Measurements from ENCODE around the gene CALCOCO2.
A peak's percentile ranks its signal among the peaks of the same experiment; 100 is the strongest.

Gene CALCOCO2

DNA sequence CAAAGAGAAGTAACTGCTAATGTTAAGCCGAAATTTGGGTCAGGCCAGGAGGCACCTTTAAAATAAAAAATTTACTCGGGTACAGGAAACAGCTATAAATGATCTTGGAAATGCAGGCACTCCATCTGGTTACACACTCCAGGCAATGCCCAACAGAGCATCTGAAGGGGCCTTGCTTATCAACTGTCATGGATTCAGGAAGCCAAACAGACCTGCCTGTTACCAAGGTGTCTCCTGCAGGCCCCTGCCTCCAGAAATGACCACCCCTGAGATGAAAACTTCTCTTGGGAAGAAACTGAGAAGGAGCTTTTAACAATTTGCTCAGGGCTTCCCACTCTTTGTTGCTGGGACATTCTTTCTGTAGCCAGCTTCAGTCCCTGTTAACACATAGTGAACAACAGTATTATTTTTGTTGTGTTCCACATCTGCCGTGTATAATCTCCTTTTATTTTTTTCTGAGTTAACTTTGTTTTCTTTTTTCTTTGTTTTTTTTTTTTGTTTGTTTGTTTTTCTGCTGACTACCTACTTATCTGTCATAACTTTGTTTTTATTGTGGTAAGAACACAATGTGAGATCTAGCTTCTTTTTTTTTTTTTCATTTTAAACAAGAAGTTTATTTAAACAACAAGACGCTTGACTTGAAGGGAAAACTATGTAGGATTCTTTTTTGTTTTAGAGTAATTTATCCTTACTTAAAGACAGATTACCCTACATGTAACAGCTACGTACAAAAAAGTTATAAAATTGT is 43.0 kb downstream of the CALCOCO2 start:
- no peak for DNase-seq (ENCODE audit: low read depth)

DNA sequence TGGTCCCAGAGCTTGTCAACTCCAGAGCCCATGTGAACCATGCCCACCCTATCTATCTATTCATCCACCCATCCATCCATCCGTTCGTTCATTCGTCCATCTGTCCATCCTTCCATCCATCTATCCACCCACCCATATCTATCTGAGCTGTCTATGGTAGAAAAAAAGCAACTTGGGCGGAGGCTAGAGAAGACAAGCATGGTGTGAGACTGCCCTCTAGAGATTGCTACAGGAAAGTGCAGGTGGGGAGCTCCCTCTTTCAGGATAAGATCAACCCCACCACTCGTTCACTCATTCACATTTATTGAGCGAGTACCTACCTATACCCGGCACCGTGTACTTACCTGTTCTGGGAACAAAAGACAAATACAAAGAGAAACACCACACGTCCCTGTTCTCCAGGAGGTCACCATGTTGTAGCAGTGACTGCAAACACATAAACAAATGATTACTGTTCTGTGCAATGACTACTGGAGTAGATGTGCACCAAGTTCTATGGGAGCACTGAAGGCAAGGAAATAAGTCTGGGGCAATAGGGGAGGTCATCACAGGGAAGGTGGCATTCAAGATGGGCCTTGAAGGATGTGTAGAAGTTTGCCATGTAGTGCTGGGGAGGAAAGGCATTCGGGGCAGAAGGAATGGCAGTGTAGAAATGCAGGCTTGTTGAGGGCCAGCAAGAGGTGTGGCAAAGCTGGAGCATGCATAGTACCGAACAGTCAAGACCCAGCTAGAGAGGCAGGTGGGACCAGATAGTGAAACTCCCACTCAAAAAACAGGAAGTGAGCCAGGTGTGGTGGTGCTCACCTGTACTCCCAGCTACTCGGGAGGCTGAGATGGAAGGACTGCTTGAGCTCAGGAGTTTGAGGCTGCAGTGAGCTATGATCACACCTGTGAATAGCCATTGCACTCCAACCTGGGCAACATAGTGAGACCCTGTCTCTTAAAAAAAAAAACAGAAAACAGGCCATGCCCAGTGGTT is 48.4 kb downstream of the CALCOCO2 start:
- peak; percentile 17 for DNase-seq (ENCODE audit: low read depth)

DNA sequence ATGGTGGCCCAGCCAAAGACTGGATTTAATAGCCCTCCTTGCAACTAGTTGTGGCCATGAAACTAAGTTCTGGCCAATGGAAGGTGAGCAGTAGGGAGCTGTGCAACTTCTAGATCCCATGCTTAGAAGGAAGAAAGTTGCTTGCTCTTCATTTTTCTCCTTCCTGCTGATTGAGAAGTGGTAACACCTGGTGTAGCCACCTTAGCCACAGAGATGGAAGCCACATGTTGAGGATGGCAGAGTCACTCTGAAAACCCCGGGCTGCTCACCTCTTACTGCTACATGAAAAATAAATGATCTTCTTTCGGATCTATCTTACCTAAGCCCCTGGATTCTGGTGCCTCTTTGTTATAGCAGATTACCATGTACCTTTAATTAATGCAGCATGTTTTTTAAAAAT is 51.4 kb downstream of the CALCOCO2 start:
- no peak for DNase-seq (ENCODE audit: low read depth)

DNA sequence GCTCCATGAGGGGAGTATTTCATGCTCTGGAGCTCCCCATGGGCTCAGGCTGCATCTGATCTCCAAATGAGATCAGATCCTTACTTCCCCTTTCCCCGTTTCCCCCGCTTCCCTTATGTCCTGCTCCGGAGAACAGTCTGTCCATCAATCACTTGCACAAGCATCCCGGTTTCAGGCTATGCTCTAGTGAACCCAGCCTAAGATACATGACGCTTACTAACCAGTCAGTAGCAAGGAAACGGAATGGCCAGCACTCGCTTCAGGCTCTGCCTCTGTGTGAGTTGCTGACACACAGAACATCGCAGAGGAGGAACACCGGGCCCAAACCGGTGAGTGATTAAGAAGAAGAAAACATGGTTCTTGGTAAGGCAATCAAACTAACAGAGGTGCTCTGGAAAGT is 52.3 kb downstream of the CALCOCO2 start:
- no peak for DNase-seq (ENCODE audit: low read depth)

DNA sequence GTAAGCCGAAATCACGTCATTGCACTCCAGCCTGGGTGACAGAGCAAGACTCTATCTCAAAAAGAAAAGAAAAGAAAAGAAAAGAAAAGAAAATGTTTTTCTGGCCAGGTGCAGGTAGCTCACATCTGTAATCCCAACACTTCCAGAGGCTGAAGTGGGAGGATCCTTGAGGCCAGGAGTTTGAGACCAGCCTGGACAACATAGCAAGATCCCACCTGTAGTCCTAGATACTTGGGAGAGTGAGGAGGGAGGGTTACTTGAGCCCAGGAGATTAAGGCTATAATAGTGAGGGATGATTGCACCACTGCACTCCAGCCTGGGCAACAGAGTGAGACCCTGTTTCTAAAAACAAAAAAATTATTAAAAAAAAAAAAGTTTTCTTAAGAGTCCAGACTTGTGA is 59.3 kb downstream of the CALCOCO2 start:
- no peak for DNase-seq (ENCODE audit: low read depth)

DNA sequence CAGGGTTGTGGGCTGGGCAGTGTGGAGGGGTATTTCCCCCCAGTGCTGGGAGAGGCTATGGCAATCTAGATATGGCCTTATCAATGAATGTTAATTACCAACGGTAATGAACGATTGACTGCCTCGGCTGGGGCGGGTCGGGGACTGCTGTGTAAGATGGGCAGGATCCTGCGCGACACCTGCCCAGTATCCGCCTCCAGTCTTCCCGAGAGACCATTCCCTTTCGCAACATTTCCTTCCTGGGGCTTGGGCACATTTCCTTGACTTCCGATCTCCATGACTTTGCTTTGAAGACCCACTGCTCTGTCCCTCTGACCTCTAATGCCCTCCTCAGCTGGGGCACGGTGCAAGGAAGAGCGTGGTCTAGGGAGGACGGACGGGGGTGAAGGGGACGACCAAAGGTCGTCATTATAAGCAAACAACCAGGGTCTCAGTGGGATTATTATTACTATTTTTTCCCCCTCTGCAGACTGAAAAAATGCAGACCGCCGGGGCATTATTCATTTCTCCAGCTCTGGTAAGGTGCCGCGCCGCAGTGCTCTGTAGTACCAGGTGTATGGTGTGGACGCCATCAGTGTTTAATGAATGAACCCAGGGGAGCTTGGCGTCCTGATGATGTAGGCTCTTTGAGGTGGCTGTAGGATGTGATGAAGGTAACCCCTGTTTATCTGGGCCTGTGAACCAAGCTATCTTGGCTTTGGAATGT is 62.3 kb downstream of the CALCOCO2 start:
- DNase-seq (ENCODE audit: low read depth), result no peak

DNA sequence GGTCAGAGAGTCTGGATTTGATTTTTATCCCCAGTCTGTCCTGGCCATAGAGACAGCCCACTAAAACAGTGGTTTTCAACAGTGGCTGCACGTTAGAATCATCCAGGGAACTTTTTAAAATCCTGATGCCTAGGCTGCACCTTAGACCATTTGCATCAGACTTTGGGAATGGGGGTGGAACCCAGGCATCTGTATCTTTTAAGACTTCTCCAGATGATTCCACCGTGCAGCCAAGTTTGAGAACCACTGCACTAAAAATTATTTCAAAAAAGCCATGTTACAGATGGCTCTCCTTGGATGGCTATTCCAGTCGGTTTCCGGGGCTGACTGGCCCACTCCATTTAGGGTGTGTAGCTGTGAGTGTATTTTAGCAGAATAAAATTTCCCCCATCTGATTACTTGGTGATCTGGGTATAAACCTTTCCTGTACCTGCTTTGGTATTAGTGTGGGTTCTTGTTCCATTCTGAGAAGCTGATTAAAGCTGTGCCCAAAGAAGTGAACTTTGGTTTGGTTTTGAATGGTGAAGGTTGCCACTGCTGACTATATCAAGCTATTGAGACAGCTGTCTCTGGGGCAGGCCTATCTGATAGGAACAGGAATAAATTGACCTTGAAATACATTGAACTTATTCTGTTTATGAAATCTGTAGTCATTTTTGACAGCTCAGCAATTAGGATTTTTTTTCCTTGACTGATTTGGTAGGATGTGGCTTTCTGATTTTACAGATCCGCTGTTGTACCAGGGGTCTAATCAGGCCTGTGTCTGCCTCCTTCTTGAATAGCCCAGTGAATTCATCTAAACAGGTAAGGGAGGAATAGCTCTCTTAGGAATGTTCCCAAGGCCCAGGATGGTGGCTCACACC is 63.0 kb downstream of the CALCOCO2 start:
- no peak for DNase-seq (ENCODE audit: low read depth)

DNA sequence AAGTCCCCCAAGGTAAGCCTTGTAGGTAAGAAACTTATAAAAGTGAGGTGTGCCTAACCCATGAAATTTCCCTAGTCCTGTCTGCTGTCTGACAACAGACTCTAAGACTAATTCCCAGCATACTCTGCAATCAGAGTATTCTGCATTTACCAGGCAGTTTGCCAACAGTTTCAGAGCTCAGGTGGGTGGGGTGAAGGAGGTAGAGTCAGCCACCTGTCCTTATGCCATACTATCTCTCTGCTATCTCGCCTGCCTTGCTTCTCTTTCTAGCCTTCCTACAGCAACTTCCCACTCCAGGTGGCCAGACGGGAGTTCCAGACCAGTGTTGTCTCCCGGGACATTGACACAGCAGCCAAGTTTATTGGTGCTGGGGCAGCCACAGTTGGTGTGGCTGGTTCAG is 64.1 kb downstream of the CALCOCO2 start:
- DNase-seq (ENCODE audit: low read depth), result no peak

DNA sequence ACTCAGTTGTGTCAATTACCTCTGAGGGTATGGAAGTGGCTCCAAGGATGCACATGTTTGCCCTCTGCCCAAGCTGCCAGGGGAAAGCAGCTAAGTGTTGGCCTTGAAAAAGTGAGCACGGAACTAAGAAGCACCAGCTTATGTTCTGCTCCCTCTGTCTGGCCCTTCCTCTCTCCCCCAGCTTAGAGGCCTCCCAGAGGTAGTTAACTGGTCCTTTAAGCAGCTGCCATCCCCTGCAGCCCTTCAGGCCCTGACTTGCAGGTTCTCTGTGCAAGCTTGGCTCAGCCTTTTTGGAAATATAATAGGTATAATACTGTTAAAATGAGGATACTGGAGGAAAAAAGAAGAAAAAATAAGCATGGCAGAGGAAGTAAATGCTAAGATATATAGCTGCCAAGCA is 70.4 kb downstream of the CALCOCO2 start:
- no peak for DNase-seq (ENCODE audit: low read depth)

DNA sequence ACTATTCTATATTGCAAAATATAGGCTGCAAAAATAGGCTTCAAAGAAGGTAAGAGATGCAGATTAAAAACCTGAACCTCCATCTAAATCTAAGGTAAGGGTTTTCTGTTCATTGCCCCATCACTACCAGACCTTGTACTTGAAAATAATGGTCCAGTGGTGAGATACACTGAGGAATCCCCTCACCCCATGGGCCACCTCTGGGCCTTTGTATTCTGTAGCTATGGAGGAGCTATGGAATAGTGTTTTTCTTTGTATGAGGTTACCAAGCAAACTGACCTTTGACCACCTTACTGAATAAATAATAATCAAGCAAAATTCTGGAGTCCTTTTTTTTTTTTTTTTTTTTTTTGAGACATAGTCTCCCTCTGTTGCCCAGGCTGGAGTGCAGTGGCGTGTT is 72.6 kb downstream of the CALCOCO2 start:
- DNase-seq (ENCODE audit: low read depth), result no peak

DNA sequence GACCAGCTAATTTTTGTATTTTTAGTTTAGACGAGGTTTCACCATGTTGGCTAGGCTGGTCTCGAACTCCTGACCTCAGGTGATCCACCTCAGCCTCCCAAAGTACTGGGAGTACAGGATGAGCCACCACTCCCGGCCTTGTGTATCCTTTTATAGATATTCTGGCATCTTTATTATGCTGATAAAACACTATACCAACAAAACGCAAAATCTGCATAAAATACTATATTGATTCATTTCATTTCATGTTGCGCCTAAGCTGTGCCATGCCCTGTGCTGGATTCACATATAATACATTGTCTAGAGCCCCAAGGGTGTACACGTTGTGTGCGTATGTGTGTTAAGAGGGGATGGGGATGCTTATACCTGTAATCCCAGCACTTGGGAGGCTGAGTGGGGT is 73.6 kb downstream of the CALCOCO2 start:
- DNase-seq (ENCODE audit: low read depth), result no peak

DNA sequence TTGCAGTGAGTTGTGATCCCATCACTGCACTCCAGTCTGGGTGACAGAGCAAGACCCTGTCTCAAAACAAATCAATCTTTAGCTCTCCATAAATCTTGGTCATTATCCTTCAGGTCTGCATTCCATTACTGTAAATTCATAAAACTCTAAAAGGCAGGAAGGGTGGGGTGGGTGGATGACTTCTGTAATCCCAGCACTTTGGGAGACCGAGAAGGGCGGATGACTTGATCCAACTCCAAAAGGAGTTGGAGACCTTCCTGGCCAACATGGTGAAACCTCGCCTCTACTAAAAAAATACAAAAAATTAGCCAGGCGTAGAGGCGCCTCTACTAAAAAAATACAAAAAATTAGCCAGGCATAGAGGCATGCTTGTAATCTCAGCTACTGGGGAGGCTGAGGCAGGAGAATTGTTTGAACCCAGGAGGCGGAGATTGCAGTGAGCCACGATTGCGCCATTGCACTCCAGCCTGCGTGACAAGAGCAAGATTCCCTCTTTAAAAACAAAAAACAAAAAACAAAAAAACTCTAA is 75.2 kb downstream of the CALCOCO2 start:
- DNase-seq (ENCODE audit: low read depth), result no peak

DNA sequence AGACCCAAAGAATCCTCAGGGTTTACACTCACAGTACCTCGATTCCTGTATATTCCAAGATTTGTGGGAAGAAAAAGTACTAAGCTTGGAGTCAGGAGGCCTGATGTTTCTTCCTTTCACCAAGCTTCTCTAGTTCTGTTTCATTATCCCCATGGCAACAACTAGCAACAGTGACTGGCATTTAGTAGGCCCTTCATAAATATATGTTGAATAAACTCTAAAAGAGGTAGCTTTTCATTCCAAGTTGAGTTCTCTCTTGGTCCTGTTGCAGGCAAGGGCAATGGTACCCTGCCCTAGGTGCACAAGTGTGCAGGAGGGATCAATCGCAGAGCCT is 76.8 kb downstream of the CALCOCO2 start:
- DNase-seq (ENCODE audit: low read depth), result no peak

DNA sequence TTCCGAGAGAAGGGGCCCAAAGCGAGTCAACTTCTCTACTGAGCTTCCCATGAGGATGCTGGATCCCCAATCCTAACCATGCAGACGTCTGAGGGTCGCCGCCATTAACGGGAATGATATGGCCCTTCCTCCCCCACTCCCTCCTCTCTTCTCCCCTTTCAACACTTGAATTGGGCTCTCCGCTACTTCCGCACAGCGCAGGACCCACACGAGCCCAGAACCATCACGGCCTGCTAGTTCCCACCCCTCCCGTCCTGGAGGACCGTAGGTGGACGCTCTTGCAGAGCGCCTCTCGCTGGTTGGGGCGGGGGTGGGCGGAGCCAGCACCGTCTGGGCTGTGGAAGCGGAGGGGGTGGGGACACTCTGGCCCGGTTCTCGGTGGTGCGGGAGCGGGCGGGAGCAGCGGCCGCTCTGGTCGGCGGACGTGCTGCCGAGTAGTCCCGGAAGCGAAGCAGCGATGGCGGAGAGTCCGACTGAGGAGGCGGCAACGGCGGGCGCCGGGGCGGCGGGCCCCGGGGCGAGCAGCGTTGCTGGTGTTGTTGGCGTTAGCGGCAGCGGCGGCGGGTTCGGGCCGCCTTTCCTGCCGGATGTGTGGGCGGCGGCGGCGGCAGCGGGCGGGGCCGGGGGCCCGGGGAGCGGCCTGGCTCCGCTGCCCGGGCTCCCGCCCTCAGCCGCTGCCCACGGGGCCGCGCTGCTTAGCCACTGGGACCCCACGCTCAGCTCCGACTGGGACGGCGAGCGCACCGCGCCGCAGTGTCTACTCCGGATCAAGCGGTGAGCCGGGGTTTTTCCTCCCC is 77.4 kb downstream of the CALCOCO2 start, which contains the start of gene UBE2Z:
Gene UBE2Z (plus strand): TSS at position 361 of the 797 bp plus-strand sequence. CDS start 97 bp downstream, at position 458.
- peak; percentile 75 for DNase-seq (ENCODE audit: low read depth)

DNA sequence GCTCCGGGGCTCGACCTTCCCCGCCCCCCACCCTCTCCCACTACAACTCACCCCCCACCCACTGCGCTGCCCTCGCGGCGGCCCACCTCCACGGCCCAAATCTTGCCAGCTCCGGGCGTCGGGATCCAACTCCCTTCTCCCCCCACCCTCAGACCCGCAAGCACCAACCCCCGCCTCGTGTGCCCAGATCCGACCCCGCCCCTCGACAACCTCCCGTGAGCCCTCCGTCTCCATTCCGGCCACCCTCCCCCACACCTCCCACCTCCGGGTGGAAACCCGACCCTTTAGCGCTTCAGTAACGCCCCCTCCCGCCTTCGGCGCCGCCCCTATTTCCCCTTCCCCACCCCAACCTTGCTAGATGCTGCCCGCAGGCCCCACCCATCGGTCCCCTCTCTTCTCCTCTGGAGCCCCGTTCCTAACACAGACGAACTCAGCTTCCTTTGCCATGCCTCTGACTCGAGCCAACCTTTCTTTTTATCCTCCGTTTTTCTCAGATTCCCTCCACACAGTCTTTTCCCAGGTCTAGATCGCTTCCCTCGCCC is 78.1 kb downstream of the CALCOCO2 start:
- DNase-seq (ENCODE audit: low read depth), result peak; percentile 76

DNA sequence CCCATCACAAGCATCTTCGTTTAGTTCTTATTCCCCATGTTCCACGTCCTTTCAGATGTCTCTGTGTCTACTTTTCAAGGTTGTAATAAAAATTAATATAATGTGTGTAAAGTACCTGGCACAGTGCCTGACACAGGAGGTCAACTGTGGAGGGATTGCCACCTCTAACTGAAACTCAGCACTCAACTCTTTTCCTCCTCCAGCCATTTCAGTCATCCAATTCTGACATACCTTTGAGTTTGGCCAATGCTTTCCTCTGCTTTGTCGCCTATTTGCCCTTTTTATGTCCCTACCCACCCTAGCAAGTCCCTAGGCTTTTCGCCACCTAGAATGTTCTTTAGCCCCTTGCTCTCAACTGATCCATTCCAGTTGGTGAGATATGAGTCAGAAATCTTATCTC is 78.9 kb downstream of the CALCOCO2 start:
- no peak for DNase-seq (ENCODE audit: low read depth)

DNA sequence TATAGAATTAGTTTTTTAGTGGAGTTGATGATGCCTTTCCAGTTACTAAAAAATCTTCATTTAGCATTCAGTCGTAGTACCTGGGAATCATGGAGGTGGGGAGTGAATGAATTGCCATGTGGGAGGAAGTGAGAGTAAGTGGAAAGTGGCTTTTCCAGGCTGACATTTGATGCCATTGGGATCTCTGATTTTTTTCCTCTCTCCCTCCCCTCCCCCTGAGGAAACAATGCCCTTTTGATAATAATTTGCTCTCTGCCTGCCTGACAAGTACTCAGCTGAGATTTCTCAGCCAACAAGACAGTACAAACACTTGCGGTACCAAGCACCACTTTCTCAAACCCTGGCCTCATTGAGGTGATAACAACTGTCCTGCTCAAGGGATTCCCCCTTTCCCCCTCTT is 79.5 kb downstream of the CALCOCO2 start:
- DNase-seq (ENCODE audit: low read depth), result no peak

DNA sequence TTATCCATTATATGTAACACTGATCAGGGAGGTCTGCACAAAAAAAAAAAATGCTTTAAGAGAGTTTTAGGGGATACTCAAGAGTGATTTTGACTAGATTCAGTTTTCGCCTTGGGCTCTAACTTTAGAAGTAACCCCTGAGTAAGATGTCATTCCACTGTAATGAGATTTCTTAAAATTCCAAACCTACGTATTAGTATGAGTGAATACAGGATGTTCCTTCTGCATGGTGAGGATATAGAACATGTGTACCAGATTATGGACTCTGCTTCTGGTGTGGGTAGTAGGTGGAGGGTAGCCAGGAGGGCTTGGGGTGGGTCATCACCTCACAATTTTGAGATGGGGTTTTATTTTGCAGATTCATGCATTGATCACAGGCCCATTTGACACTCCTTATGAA is 81.6 kb downstream of the CALCOCO2 start:
- no peak for DNase-seq (ENCODE audit: low read depth)
